ENCODE results near the gene NECTIN1.

NECTIN1 gene

DNA sequence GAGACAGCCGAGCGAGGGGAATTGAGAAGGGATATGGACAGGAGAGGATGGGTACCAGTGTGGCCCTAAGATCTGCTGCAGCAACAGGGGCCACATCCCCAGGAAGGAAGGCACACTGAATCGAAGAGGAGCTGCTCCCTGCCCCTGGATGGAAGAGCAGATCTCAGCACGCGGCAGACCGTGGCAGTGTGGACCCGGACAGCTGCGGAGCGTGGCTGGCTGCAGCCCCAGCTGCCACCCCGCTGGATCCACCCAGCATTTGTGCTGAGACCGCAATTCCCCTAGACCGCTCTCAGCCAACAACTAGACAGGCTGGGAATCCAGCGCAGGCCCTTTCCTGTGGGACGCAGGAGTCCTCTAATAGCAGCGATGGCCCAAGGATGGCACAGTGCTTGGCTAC, 94.7 kb downstream of the NECTIN1 start:
- no peak overlapping the region for H3K27ac ChIP-seq (ENCODE audit: low read depth, low read length)
- H2AFZ ChIP-seq (ENCODE audit: low read depth, low read length, severe bottlenecking), result no peak overlapping the region
- H3F3A ChIP-seq (ENCODE audit: insufficient read depth), result no peaks in the 10 kb centered on the region
- no peaks in the 10 kb centered on the region for H3K9me3 ChIP-seq (ENCODE audit: insufficient read depth, low read length)
- H3K4me2 ChIP-seq (ENCODE audit: low read depth, low read length, poor library complexity, severe bottlenecking), result no peak overlapping the region
- TF ChIP-seq EZH2phosphoT487 (conservative IDR thresholded peaks at IDR 0.05; ENCODE audit: low read length) (no peak), CTCF (IDR thresholded peaks at IDR 0.05; ENCODE audit: insufficient read depth, low read length, poor library complexity, severe bottlenecking) (no peak)
- no peaks in the 10 kb centered on the region for H3K36me3 ChIP-seq (ENCODE audit: low read length)
- no peak overlapping the region for H3K9ac ChIP-seq (ENCODE audit: low read length)
- no peaks in the 10 kb centered on the region for H4K20me1 ChIP-seq (ENCODE audit: low read depth, low read length)
- no peaks in the 10 kb centered on the region for H3K79me2 ChIP-seq (ENCODE audit: insufficient read depth, low read length)
- H3K4me3 ChIP-seq (ENCODE audit: insufficient read depth, low read length, poor library complexity, severe bottlenecking), result no peak overlapping the region
- no peaks in the 10 kb centered on the region for H3K27me3 ChIP-seq (ENCODE audit: low read length)
- no peaks in the 10 kb centered on the region for H3K9me2 ChIP-seq (replicated peaks; ENCODE audit: insufficient read depth, low read length)

DNA sequence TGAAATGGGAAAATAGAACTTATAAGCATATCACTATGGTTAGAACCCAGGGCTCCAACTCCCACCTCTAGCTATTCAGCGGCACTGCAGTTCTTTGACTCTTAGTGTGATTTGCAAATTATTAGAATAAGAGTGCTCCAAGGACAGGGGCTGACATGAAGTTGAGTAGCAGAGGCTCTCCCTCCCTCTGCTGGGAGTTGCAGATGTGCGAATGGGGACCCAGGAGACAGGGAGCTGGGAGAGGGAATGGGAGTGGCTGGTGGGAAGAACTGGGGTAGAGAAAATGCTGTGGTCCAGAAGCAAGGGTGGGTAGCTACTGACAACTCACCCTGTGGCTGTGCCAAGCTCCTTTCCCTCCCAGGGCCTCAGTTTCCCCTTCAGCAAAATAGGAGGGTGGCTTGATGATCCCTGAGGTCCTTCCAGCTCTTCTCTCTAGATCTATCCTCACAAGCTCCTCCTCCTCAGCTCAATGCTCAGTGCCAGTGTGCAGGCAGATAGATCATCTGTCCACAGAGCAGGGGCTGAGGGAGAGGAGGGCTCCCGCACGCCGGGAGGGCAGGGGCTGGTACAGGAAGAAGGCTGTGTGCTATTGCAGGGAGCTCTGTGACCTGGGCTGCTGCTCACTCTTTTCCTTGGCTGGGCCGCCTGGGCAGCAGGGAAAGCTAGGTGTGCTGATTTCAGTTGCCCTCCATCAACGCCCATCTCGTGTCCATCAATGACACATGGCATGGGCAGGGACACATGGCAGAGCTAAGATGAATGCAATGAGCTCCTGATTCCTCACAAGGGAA, 99.0 kb downstream of the NECTIN1 start:
- Histone ChIP-seq H3K9ac (ENCODE audit: low read length) (no peak overlapping the region), H4K20me1 (ENCODE audit: low read depth, low read length) (no peaks in the 10 kb centered on the region), H3F3A (ENCODE audit: insufficient read depth) (no peaks in the 10 kb centered on the region), H3K36me3 (ENCODE audit: low read length) (no peaks in the 10 kb centered on the region), H3K9me3 (ENCODE audit: insufficient read depth, low read length) (no peaks in the 10 kb centered on the region), H3K4me3 (ENCODE audit: insufficient read depth, low read length, poor library complexity, severe bottlenecking) (no peak overlapping the region), H2AFZ (ENCODE audit: low read depth, low read length, severe bottlenecking) (no peak overlapping the region), H3K79me2 (ENCODE audit: insufficient read depth, low read length) (no peaks in the 10 kb centered on the region), H3K9me2 (replicated peaks; ENCODE audit: insufficient read depth, low read length) (no peaks in the 10 kb centered on the region), H3K27me3 (ENCODE audit: low read length) (no peaks in the 10 kb centered on the region), H3K4me2 (ENCODE audit: low read depth, low read length, poor library complexity, severe bottlenecking) (no peak overlapping the region), H3K27ac (ENCODE audit: low read depth, low read length) (no peak overlapping the region)
- no peak for TF ChIP-seq EZH2phosphoT487 (conservative IDR thresholded peaks at IDR 0.05; ENCODE audit: low read length)
- no peak for TF ChIP-seq CTCF (IDR thresholded peaks at IDR 0.05; ENCODE audit: insufficient read depth, low read length, poor library complexity, severe bottlenecking)

DNA sequence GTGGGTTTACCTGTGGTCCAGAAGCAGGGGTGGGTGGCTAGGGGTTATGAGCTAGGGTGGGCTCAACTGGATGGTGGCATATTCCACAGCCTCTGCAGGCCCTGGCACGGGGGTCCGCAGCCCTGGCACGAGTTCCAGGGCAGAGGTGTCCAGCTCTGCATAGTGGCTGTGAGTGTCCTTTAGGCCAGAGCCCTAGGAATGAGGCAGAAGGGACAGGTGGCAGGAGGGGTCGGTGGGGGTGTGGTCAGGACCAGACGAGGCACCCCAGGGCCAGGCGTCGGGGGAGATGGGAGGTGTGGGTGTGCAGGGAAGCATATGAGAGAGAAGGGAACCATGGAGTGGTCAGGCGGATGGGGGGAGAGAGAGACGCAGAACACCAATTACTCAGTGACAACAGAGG, 99.9 kb downstream of the NECTIN1 start:
- no peaks in the 10 kb centered on the region for H3K27me3 ChIP-seq (ENCODE audit: low read length)
- no peak overlapping the region for H3K9ac ChIP-seq (ENCODE audit: low read length)
- no peak overlapping the region for H2AFZ ChIP-seq (ENCODE audit: low read depth, low read length, severe bottlenecking)
- H3K9me3 ChIP-seq (ENCODE audit: insufficient read depth, low read length), result no peaks in the 10 kb centered on the region
- no peak overlapping the region for H3K4me2 ChIP-seq (ENCODE audit: low read depth, low read length, poor library complexity, severe bottlenecking)
- H3K9me2 ChIP-seq (replicated peaks; ENCODE audit: insufficient read depth, low read length), result no peaks in the 10 kb centered on the region
- H3F3A ChIP-seq (ENCODE audit: insufficient read depth), result no peaks in the 10 kb centered on the region
- no peak for TF ChIP-seq EZH2phosphoT487 (conservative IDR thresholded peaks at IDR 0.05; ENCODE audit: low read length)
- TF ChIP-seq CTCF (IDR thresholded peaks at IDR 0.05; ENCODE audit: insufficient read depth, low read length, poor library complexity, severe bottlenecking), result no peak
- no peak overlapping the region for H3K4me3 ChIP-seq (ENCODE audit: insufficient read depth, low read length, poor library complexity, severe bottlenecking)
- H3K79me2 ChIP-seq (ENCODE audit: insufficient read depth, low read length), result no peaks in the 10 kb centered on the region
- H3K27ac ChIP-seq (ENCODE audit: low read depth, low read length), result no peak overlapping the region
- H3K36me3 ChIP-seq (ENCODE audit: low read length), result no peaks in the 10 kb centered on the region
- no peaks in the 10 kb centered on the region for H4K20me1 ChIP-seq (ENCODE audit: low read depth, low read length)
